Immature natural killer cell (primary cell): Measurements from ENCODE around the gene DPP10. TPM values are rescaled to one million over a fixed set of nuclear protein-coding genes. Genes with fewer than 3 reads are reported as not detected.
"Not testable (repeated sequence)": the region's sequence is repeated elsewhere in the genome, so short reads cannot be mapped to it uniquely, and the experiment has no call there.

Experiments
- DNase-seq, 3 donors: peaks; one replicate each; pipeline ENCODE4 v3.0.0; 2022; ENCODE audit warnings: mixed read lengths in 1 of 3
- H3K27ac Mint-ChIP-seq, 6 donors: one replicate each; pipeline ENCODE4 v1.8.0; 2020; ENCODE audit warnings: mixed read lengths in 6 of 6, mild to moderate bottlenecking in 5 of 6, inconsistent platforms in 4 of 6, moderate library complexity in 3 of 6
- H3K27me3 Mint-ChIP-seq, 3 donors: one replicate each; pipeline ENCODE4 v1.8.0; 2020 to 2021; ENCODE audit warnings: low read depth in 3 of 3, mild to moderate bottlenecking in 3 of 3, mixed read lengths in 3 of 3, moderate library complexity in 3 of 3, inconsistent platforms in 1 of 3
- H3K36me3 Mint-ChIP-seq, 3 donors: one replicate each; pipeline ENCODE4 v1.8.0; 2020; ENCODE audit warnings: mixed read lengths in 3 of 3, inconsistent platforms in 2 of 3, mild to moderate bottlenecking in 2 of 3
- H3K4me1 Mint-ChIP-seq, 2 donors: one replicate each; pipeline ENCODE4 v1.8.0; 2020; ENCODE audit warnings: inconsistent platforms in 2 of 2, mild to moderate bottlenecking in 2 of 2, mixed read lengths in 2 of 2, moderate library complexity in 1 of 2
- H3K4me3 Mint-ChIP-seq, 5 donors: one replicate each; pipeline ENCODE4 v1.8.0; 2020; ENCODE audit warnings: mild to moderate bottlenecking in 5 of 5, mixed read lengths in 5 of 5, inconsistent platforms in 3 of 5, moderate library complexity in 3 of 5
- H3K9me3 Mint-ChIP-seq, 6 donors: one replicate each; pipeline ENCODE4 v1.8.0; 2020; ENCODE audit warnings: mild to moderate bottlenecking in 6 of 6, mixed read lengths in 6 of 6, inconsistent platforms in 4 of 6, moderate library complexity in 3 of 6
- polyA plus RNA-seq, 3 donors: library from polyadenylated mRNA; unstranded; fragments of 300-500 nt; fragmentation: Illumina TruSeq; gene quantifications; one replicate each; pipeline ENCODE4 v1.2.3, GENCODE V29; 2021

The DPP10 gene
- polyA plus RNA-seq, 3 donors from 2014 or later = not detected

DNA sequence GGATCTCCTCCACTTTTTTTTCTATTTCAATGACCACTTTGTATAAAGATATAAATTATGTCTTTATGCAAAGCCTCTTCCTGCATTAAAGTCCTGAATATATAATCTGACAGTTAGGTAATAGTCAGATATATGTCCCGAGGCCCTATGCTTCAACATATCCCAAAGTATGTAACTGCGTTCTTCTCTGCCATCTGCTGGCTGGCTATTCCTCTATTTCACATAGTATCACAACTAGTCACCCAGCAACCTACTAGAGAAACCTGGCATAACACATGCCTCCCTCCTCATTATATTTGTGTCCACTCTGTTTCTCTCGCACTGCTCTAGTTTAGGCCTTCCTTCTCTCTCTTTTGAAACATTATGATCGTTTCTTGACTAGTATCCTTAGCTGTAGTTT lies 640.8 kb downstream of the DPP10 start:
- no peaks in the 10 kb centered on the region for H3K27me3 Mint-ChIP-seq

DNA sequence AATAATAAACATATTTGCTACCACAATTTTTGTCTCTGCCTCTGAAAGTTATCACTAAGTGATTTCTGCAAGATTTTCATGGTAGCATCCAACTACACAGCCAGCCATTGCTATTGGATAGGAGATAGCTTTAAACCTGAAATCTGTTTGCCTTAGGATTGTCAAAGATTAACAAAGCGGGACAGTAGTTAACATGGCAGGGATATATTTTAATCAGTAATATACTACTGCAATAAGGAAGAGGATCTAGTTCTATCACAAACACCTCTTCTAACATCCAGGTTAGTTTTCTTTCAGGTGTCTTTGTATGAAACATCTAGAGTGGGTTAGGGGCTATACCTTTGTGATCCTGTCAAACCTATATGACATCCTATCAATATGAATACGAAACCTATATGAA lies 641.3 kb downstream of the DPP10 start:
- H3K27me3 Mint-ChIP-seq = no peaks in the 10 kb centered on the region
- no peaks in the 10 kb centered on the region for H3K36me3 Mint-ChIP-seq
- no peaks in the 10 kb centered on the region for H3K4me1 Mint-ChIP-seq
- no peak overlapping the region for H3K27ac Mint-ChIP-seq
- no peak for DNase-seq
- no peak overlapping the region for H3K4me3 Mint-ChIP-seq
- H3K9me3 Mint-ChIP-seq = peaks cover 14 to 53% (median 19%) of the 10 kb centered on the region in 6 donors

More for the DNA sequence above, 640.8 kb downstream of the DPP10 start:
- Mint-ChIP-seq H3K4me1 (no peaks in the 10 kb centered on the region), H3K27ac (no peak overlapping the region), H3K36me3 (no peaks in the 10 kb centered on the region), H3K4me3 (no peak overlapping the region), H3K9me3 (peaks cover 14 to 53% (median 19%) of the 10 kb centered on the region in 6 donors)
- no peak for DNase-seq

DNA sequence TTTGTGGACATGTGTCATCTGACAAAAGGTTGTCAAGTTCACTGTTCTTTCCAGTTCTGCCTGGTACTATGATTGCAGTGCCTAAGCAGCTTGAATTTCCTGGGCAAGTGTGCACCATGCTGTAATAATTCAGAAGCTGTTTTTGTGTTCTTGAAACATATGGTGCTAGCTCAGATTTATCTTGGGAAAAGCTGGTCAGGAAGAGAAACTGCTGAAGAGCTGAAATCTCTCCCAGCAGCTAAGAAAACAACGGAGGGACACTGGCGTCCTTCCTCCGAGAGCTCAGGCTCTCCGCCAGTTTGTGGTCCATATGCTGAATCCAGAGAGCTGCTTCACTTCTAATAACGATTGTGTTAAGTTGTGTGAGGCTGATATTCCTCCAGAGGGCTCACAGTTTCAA lies 642.0 kb downstream of the DPP10 start:
- DNase-seq = no peak
- H3K27ac Mint-ChIP-seq = no peak overlapping the region
- H3K27me3 Mint-ChIP-seq = peaks cover 0 to under 1% (median 0%) of the 10 kb centered on the region in 3 donors
- H3K36me3 Mint-ChIP-seq = peaks cover 0 to 7% (median 0%) of the 10 kb centered on the region in 3 donors
- H3K4me1 Mint-ChIP-seq = no peaks in the 10 kb centered on the region
- no peak overlapping the region for H3K4me3 Mint-ChIP-seq
- peaks cover 16 to 59% (median 23%) of the 10 kb centered on the region in 6 donors for H3K9me3 Mint-ChIP-seq

DNA sequence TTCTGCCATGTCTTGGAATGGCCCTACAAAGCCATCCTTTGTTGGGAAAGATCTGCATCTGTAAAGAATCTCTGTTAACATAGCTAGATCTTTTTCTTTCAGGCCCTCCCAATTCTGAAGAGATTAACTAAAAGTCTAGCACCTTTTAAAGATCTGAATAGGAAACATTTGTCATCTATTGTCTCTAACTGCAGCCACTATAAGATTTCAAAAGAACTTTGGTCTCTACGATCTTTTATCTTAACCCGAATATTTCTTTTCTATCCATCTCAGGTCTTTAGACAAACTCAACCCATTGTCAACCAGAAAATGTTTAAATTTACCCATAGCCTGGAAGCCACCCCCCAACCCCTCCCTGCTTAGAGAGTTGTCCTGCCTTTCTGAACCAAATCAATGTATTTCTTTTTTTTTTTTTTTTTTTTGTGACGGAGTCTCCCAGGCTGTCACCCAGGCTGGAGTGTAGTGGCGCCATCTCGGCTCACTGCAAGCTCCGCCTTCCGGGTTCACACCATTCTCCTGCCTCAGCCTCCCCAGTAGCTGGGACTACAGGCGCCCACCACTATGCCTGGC lies 643.7 kb downstream of the DPP10 start:
- not testable (repeated sequence) for DNase-seq, H3K36me3 Mint-ChIP-seq, H3K27me3 Mint-ChIP-seq, H3K4me3 Mint-ChIP-seq, H3K27ac Mint-ChIP-seq, H3K4me1 Mint-ChIP-seq
- peaks cover 9 to 60% (median 28%) of the 10 kb centered on the region in 6 donors for H3K9me3 Mint-ChIP-seq

DNA sequence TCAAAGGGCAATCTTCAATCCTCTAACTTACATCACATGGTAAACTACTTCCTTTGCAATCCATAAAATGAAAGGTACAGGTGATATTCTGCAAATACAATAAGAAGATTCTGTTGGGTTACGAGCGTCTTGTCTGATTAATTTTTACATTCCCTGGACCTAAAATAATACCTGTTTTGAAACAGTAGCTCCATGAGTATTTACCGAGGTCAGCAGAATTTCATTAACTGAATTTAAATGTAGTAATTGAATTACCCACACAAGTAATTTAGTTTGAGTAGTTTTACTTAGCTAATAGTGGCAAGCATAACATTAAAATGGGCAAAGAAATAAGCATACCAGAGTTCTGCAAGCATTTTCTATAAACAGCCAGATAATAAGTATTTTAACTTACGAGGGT lies 652.0 kb downstream of the DPP10 start:
- peaks cover 7 to 51% (median 27%) of the 10 kb centered on the region in 6 donors for H3K9me3 Mint-ChIP-seq
- H3K4me1 Mint-ChIP-seq = no peaks in the 10 kb centered on the region
- DNase-seq = no peak
- no peak overlapping the region for H3K27ac Mint-ChIP-seq
- H3K36me3 Mint-ChIP-seq = peaks cover 0 to under 1% (median 0%) of the 10 kb centered on the region in 3 donors
- no peak overlapping the region for H3K4me3 Mint-ChIP-seq
- peaks cover 0 to under 1% (median 0%) of the 10 kb centered on the region in 3 donors for H3K27me3 Mint-ChIP-seq

DNA sequence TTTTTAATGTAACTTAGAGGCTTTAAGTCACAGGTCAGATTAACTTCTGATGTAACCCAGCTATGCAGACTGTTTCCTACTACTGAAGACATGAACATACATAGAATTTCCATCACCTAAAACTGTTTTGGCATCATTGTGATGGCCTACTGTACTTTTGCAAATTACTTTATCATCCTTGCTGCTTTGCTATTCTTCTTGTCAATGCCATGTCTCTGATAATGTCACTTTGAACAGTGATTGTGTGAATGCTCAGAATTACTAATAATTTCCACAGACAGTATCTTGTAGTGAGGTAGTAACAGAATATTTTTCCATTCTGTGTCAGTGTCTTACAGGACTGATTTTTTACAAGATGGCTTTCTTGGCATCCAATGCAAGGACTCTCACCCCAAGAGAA lies 663.5 kb downstream of the DPP10 start:
- Mint-ChIP-seq H3K4me3 (no peak overlapping the region), H3K4me1 (no peaks in the 10 kb centered on the region), H3K27ac (no peak overlapping the region), H3K27me3 (no peaks in the 10 kb centered on the region), H3K9me3 (peaks cover 2 to 22% (median 13%) of the 10 kb centered on the region in 6 donors), H3K36me3 (no peaks in the 10 kb centered on the region)
- no peak for DNase-seq

DNA sequence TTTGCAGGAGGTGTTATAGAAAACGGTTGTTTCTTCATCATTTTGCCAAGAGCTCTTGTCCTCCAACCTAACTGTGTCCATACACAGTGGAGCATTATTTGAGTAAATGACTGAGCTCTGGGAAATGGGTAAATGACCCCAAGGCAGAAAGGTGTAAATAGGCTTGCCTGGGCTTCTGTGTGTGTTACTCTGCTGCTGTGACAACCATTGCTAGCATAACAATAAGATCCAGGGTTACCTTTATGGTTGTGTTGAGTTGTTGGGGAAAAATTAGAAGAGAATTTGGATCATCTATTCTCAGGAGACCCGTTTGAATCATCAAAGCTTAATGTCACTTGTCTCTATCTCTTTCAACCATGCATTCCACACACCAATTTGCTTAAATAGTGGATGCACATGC lies 672.7 kb downstream of the DPP10 start:
- H3K4me1 Mint-ChIP-seq = no peaks in the 10 kb centered on the region
- H3K4me3 Mint-ChIP-seq = no peak overlapping the region
- peaks cover 5 to 26% (median 9%) of the 10 kb centered on the region in 6 donors for H3K9me3 Mint-ChIP-seq
- H3K27me3 Mint-ChIP-seq = peaks cover 0 to 4% (median 0%) of the 10 kb centered on the region in 3 donors
- no peaks in the 10 kb centered on the region for H3K36me3 Mint-ChIP-seq
- DNase-seq = no peak
- H3K27ac Mint-ChIP-seq = no peak overlapping the region

DNA sequence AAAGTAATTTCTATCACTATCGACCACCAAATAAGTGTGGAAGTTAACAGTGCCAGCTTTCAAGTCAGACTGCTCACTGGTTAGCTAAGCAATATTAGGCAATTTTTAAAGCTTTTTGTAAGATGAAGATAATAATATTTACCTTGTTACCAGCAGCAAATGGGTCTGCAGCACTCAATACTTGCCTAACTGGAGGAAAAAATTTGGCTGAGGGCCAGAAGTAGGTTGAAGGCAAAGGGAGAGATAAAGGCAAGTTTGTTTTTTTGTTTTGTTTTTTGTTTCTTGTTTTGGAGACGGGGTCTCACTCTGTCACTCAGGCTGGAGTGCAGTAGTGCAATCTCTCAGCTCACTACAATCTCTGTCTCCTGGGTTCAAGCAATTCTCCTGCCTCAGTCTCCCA lies 675.9 kb downstream of the DPP10 start:
- no peaks in the 10 kb centered on the region for H3K36me3 Mint-ChIP-seq
- H3K4me1 Mint-ChIP-seq = no peaks in the 10 kb centered on the region
- H3K27ac Mint-ChIP-seq = no peak overlapping the region
- no peak overlapping the region for H3K4me3 Mint-ChIP-seq
- no peak for DNase-seq
- H3K9me3 Mint-ChIP-seq = peaks cover 3 to 33% (median 13%) of the 10 kb centered on the region in 6 donors
- peaks cover 0 to 4% (median 0%) of the 10 kb centered on the region in 3 donors for H3K27me3 Mint-ChIP-seq

DNA sequence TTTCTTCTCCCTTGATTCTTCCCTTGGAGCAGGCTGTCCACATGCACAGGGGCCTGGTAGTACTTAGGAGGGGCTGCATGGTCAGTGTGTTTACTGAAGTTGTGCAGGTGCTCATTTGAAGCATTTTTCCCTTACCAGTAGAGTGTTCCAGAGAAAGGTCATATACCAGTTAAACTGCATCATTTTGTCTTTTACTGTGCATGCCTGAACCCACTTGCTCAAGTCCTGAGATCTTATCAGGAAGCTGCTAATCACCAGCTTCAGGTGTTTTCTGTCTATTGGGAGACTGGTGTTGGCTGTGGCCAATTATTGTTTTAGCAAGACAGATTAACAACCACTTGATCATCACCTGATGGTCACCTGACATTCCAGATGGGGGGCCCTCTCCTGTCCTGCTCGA lies 676.6 kb downstream of the DPP10 start:
- DNase-seq = no peak
- Mint-ChIP-seq H3K9me3 (peaks cover 3 to 31% (median 13%) of the 10 kb centered on the region in 6 donors), H3K27ac (no peak overlapping the region), H3K36me3 (no peaks in the 10 kb centered on the region), H3K27me3 (peaks cover 0 to 4% (median 0%) of the 10 kb centered on the region in 3 donors), H3K4me3 (no peak overlapping the region), H3K4me1 (no peaks in the 10 kb centered on the region)

DNA sequence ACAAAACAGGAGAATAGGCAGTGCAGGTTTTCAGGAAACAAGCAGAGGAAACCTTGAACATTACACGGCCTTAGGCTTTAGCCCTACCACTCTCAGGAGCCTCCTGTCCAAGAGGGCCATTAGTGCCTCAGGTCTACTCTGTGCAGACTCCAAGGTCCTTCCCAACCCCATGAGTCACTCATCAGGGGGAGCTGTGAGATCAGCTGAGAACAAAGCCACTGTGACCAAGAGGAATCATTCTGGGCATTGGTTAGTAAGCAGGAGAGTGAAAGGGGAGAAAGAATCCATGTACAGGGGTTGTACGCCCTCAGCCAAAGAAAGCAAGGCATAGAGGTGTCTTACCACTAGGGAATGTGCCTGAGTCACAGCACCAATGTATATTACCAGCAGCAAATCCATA lies 680.3 kb downstream of the DPP10 start:
- Mint-ChIP-seq H3K4me1 (no peaks in the 10 kb centered on the region), H3K4me3 (no peak overlapping the region), H3K9me3 (peaks cover 0 to 39% (median 13%) of the 10 kb centered on the region in 6 donors)

DNA sequence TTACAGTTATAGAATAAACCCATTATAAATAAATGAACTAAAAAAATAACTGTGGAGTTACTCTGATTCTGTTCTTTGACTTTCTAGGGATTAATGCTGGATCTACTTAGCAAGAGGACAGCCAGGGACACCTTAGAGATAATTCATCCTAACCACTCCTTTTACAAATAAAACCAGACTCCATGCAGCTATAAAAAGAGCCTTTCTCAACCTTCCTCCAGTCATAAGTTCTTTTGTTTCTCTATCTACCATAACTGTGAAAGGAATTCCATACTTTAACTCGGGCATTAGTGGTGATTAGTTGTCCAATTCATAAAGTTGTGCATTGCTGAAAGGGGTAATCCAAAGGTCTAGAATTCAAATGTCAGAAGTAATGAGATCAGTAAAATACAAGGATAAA lies 682.4 kb downstream of the DPP10 start:
- Mint-ChIP-seq H3K27ac (no peak overlapping the region), H3K9me3 (peaks cover 0 to 45% (median 13%) of the 10 kb centered on the region in 6 donors), H3K36me3 (no peaks in the 10 kb centered on the region), H3K4me1 (no peaks in the 10 kb centered on the region), H3K4me3 (no peak overlapping the region), H3K27me3 (peaks cover 0 to 4% (median 0%) of the 10 kb centered on the region in 3 donors)
- no peak for DNase-seq

More for the DNA sequence above, 680.3 kb downstream of the DPP10 start:
- Mint-ChIP-seq H3K27ac (no peak overlapping the region), H3K36me3 (no peaks in the 10 kb centered on the region), H3K27me3 (peaks cover 0 to 4% (median 4%) of the 10 kb centered on the region in 3 donors)
- DNase-seq = no peak

DNA sequence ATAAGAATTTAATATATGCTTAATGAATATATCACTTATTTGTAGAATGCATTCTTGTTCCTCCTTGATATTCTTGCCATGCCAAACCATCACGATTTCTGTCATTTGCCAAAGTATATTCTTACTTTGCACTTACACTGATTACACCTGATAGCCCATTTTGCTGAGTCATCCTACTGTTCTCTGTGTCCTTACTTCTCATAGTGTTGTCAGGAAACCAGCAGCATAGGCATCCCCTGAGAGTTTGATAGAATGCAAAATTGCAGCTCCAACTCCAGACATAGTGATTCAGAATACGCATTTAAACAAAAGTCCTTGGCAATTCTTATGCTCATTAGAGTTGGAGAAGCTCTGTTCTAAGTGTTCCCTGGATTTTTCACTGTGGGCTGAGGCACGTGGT lies 687.1 kb downstream of the DPP10 start:
- no peak for DNase-seq
- Mint-ChIP-seq H3K4me1 (no peaks in the 10 kb centered on the region), H3K4me3 (no peak overlapping the region), H3K9me3 (peaks cover 5 to 48% (median 10%) of the 10 kb centered on the region in 6 donors), H3K27me3 (peaks cover 0 to 3% (median 2%) of the 10 kb centered on the region in 3 donors), H3K36me3 (no peaks in the 10 kb centered on the region), H3K27ac (no peak overlapping the region)

DNA sequence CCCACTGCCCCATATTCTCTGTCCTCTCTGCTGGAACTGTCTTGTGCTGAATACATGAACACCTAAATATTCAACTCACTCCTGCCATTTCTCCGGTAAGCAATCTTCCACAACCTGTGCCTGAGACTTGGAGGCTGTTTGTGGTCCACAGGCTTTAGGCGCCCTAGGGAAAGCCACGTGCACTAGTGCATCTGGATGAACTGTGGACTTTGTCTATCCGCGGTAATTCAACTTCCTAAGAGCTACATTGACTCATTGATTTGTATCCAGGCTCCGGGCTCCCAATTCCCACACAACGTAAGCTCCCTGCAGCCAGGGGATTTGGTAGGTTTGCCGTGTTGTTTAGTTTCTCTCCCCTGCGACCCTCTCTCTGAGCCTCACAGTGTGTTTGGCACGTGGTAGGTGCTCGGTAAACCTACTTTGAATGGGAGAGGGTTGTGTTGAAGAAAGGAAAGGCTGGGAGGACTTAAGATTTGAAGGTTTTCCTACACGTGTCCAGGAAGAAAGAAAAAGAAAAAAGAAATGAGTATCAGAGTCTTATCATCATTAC lies 718.2 kb downstream of the DPP10 start:
- Mint-ChIP-seq H3K27me3 (peaks cover 4 to 14% (median 10%) of the 10 kb centered on the region in 3 donors), H3K27ac (no peak overlapping the region), H3K4me3 (peak overlapping the region in 2 of 5 donors; percentile 8 to 39), H3K36me3 (peaks cover 0 to 3% (median 3%) of the 10 kb centered on the region in 3 donors), H3K9me3 (peaks cover 5 to 24% (median 17%) of the 10 kb centered on the region in 6 donors), H3K4me1 (peaks cover 0 to 3% of the 10 kb centered on the region in 2 donors)
- no peak for DNase-seq

DNA sequence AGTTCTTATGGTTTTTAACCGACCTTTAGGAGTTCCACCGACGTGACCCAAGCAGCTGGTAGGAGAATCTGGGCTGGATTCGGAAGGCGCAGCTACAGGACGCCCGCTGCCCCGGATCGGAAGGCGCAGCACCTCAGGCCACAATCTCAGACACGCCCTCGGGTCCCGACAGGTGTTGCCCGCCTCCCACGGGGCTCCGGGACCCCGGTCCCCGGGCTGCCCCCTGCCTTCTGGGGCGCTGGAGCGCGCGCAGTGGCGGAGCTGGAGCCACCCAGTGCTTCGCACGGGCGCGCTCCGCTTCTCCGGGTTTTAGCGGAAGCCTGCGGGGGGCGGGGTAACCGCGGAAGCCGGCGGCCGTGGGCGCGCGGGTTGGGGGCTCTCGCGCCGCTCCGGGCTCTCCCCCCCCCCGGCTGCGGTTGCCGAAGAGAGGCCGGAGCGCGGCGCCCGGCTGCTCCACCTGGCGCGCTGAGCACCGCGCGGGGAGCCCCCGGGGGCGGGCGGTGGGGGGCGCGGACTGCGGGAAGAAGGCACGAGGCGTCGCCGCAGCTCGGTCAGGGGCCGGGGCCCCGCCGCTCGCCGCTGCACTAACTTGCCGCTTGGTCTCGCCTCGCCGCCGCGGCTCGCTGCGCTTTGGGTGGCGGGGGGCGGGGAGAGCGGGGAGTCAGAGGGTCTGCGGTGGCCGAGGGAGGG lies 718.8 kb downstream of the DPP10 start:
- peak overlapping the region in 2 of 5 donors; percentile 8 to 39 for H3K4me3 Mint-ChIP-seq
- peaks cover 4 to 12% (median 10%) of the 10 kb centered on the region in 3 donors for H3K27me3 Mint-ChIP-seq
- H3K27ac Mint-ChIP-seq = no peak overlapping the region
- DNase-seq = no peak
- H3K9me3 Mint-ChIP-seq = peaks cover 5 to 24% (median 16%) of the 10 kb centered on the region in 6 donors
- peaks cover 0 to 3% of the 10 kb centered on the region in 2 donors for H3K4me1 Mint-ChIP-seq
- H3K36me3 Mint-ChIP-seq = peaks cover 0 to 3% (median 3%) of the 10 kb centered on the region in 3 donors
